ENCODE measurements around the gene CDC5L.
A peak's percentile ranks its signal among the peaks of the same experiment; 100 is the strongest.

The CDC5L gene

DNA sequence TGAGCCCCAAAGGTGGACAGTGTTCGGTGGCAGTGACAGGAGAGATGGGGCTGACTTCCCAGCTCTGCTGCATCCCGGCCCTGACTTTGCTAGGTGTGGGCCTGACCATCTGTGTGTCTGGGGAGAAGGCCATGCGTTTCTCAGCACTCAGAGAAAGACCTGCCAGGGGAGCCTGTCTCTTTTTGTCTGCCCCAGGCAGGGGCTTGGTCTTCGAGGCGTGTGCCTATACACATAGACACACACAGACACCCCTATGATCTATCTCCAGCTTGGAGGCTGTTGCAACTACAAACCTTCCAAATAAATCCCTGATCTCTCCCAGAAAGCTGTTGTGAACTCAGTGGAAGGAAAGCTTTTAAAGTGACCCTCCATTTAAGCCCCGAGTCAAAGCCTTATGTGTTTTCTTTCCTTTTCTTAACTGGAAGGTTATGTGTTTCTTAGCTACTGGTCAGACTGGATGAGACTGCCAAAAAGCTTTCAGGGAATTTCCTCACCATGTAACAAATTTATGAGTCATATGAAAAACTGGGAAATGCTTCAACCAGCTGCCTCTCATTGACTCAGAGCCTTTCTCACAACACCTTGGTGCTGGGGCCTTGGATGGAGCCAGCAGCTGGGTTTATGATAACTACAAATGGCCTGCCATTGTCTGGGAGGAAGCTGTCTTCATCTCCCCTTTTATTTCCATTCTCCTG, 102.6 kb downstream of the CDC5L start:
- TF ChIP-seq, protein P1, sequence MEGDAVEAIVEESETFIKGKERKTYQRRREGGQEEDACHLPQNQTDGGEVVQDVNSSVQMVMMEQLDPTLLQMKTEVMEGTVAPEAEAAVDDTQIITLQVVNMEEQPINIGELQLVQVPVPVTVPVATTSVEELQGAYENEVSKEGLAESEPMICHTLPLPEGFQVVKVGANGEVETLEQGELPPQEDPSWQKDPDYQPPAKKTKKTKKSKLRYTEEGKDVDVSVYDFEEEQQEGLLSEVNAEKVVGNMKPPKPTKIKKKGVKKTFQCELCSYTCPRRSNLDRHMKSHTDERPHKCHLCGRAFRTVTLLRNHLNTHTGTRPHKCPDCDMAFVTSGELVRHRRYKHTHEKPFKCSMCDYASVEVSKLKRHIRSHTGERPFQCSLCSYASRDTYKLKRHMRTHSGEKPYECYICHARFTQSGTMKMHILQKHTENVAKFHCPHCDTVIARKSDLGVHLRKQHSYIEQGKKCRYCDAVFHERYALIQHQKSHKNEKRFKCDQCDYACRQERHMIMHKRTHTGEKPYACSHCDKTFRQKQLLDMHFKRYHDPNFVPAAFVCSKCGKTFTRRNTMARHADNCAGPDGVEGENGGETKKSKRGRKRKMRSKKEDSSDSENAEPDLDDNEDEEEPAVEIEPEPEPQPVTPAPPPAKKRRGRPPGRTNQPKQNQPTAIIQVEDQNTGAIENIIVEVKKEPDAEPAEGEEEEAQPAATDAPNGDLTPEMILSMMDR (IDR thresholded peaks at IDR 0.05; ENCODE audit: low read depth, low read length), result no peak
- DNase-seq, result no peak
- no peak overlapping the region for H3K27ac ChIP-seq

DNA sequence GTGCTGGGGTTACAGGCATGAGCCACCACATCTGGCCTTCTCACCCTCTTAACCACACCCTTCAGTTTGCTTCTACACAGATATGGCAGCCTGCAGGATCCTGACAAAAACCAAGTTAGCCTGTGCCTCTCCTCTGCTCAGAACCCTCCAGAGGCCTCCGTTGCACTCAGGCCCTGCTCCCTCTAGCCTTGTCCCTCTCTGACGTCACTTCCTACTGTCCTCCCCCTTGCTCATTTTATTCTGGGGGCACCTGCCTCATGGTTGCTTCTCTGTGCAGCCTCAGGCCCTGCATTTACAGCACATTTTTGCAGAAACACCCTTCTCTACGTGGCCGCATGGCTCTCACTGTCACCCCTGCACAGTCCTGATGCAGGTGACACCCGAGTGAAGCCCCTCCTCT, 105.6 kb downstream of the CDC5L start:
- Histone ChIP-seq H3K4me3 (ENCODE audit: low read depth, low read length) (no peak overlapping the region), H3K27ac (no peak overlapping the region), H3K9me3 (ENCODE audit: severe bottlenecking) (no peaks in the 10 kb centered on the region), H3K36me3 (no peaks in the 10 kb centered on the region), H3K27me3 (ENCODE audit: insufficient read depth, low read depth, severe bottlenecking) (no peaks in the 10 kb centered on the region)
- TF ChIP-seq, protein P1 (IDR thresholded peaks at IDR 0.05; ENCODE audit: low read depth, low read length), result no peak
- no peak for DNase-seq

More for the DNA sequence above, 102.6 kb downstream of the CDC5L start:
- no peaks in the 10 kb centered on the region for H3K27me3 ChIP-seq (ENCODE audit: insufficient read depth, low read depth, severe bottlenecking)
- no peaks in the 10 kb centered on the region for H3K36me3 ChIP-seq
- H3K9me3 ChIP-seq (ENCODE audit: severe bottlenecking), result no peaks in the 10 kb centered on the region
- H3K4me3 ChIP-seq (ENCODE audit: low read depth, low read length), result no peak overlapping the region

DNA sequence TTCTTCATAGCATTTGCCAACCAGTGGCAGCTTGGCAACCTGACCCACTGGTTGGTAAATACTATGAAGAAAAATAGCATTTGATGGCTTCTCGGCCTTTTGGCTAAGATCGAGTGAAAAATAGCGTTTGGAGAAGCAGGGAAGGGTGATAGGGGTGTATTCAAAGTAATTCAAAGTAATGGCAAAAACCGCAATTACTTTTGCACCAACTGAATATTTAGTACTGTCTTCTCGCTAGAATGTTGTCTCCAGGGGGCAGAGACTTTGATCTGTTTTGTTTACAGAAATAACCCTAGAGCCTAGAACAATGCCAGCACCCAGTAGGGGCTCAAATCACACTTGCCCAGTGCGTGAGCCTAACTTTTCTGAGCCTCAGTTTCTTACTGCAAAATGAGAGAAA, 106.1 kb downstream of the CDC5L start:
- no peaks in the 10 kb centered on the region for H3K27me3 ChIP-seq (ENCODE audit: insufficient read depth, low read depth, severe bottlenecking)

DNA sequence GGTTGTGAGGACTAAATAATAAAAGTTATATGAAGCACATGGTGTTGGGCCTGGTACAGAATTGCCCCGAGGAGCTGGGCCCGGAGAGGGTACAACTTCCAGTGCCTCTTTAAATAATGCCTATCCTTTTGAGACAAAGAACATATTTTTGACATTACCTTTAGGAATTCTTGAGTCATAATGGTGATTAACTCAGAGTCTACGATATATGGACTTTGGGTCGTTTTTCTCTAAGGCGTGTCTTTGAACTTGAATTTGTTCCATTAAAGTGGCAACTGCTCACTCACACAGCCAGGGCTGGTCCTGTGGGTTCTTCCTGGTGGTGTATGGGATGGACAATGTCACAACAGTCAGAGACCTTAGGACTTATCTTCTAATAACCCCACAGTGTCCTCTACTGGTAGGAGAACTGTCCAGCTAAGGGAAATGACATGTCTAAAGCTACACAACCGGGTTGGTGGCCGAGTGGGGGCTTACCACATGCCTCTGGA, 106.5 kb downstream of the CDC5L start:
- DNase-seq, result no peak
- no peaks in the 10 kb centered on the region for H3K36me3 ChIP-seq
- no peaks in the 10 kb centered on the region for H3K27me3 ChIP-seq (ENCODE audit: insufficient read depth, low read depth, severe bottlenecking)
- TF ChIP-seq, protein P1 (IDR thresholded peaks at IDR 0.05; ENCODE audit: low read depth, low read length), result peak; percentile 54; the same call in 1 of the 2 replicates
- H3K4me3 ChIP-seq (ENCODE audit: low read depth, low read length), result no peak overlapping the region
- no peak overlapping the region for H3K27ac ChIP-seq
- H3K9me3 ChIP-seq (ENCODE audit: severe bottlenecking), result no peaks in the 10 kb centered on the region

More for the DNA sequence above, 106.1 kb downstream of the CDC5L start:
- no peaks in the 10 kb centered on the region for H3K36me3 ChIP-seq
- H3K27ac ChIP-seq, result no peak overlapping the region
- no peak for DNase-seq
- H3K4me3 ChIP-seq (ENCODE audit: low read depth, low read length), result no peak overlapping the region
- no peaks in the 10 kb centered on the region for H3K9me3 ChIP-seq (ENCODE audit: severe bottlenecking)
- TF ChIP-seq, protein P1 (IDR thresholded peaks at IDR 0.05; ENCODE audit: low read depth, low read length), result no peak

DNA sequence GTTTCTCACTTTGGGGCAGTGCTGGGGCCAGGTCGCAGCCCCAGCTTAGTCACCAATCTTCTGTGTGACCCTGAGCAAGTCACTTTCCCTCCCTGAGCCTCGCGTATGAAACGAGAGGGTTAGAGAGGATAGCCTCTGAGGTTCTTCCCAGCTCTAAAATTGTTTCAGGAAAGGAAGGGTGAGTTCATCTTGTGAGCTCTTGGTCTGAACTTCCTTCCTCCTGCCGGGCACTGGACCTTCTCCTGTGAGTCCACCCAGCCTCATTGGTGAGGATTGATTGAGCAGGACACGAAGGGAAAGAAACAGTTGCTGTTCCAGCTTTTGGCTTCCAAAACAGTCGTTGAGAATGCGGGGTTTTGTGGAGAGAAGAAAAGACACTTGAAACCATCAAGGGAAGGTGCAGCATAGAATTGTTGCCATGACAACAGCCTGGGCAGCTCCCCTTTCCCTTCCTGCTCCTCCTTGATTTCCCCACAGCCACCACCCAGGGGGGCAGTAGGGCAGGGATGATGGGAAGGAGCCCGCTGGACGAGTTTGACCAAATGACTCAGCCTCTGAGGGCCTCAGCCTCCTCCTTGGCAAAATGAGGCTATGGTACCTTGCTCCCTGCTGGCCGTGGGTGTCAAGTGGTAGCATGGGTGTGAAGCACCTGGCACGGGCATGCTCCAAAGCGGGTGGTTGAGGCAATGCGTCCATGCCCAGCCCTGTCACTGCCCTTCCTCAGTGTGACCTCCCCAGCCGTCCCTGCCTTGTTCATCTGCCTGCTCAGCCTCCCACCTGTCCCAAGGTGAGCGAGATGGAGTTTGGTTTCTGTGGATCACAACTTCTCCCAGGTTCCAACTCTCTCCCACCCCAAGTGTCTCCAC, 107.8 kb downstream of the CDC5L start:
- TF ChIP-seq, protein P1 (IDR thresholded peaks at IDR 0.05; ENCODE audit: low read depth, low read length), result no peak
- no peak for DNase-seq
- no peak overlapping the region for H3K4me3 ChIP-seq (ENCODE audit: low read depth, low read length)
- H3K36me3 ChIP-seq, result no peaks in the 10 kb centered on the region
- no peak overlapping the region for H3K27ac ChIP-seq
- no peaks in the 10 kb centered on the region for H3K9me3 ChIP-seq (ENCODE audit: severe bottlenecking)
- no peaks in the 10 kb centered on the region for H3K27me3 ChIP-seq (ENCODE audit: insufficient read depth, low read depth, severe bottlenecking)
